ENCODE results near the gene EMC10.

Gene EMC10

GRCh38 chr19:50480281-50481111 lies 4.2 kb downstream of the EMC10 start:
- DNase-seq = no peak

DNA sequence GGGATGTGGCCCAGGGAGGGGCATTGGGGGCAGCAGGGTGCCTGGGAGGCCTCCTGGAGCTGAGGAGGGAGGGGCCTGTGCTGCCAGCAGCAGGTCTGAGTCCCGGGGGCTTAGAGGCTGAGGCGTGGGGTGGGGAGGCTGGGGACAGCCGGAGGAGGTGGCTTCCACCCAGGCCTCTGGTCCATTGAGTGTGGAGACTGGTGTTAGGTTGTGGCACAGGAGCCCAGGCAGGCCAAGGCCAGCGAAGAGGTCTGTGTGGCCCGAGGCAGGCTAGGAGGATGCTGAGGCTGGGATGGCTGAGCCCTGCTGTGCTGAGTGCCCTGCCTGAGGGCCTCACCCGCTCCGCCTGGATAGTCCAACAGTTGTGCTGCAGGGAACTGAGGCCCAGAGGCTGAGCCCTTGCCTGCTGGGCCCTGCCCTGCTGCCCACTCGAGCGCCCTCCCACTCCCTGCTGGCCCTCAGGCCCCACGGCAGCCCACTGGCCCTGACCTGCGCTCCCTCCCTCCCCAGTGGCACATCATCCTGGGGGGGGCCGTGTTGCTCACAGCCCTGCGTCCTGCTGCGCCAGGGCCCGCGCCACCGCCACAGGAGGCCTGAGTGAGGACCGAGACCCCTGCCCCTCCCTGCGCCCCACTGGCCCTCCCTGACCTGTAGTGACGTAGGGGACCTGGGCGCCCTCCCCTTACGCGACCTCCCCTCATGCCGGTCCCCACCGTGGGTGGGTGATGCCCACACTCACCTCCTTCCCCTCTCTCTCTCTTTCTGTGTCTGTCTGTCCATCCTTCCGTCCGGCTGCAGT lies 5.2 kb downstream of the EMC10 start:
- no peak for DNase-seq

- DNase-seq = no peak
These were observed 6.1 kb downstream of the EMC10 start for GRCh38 chr19:50482271-50482855.

GRCh38 chr19:50482916-50483315 lies 6.6 kb downstream of the EMC10 start:
- no peak for DNase-seq

DNA sequence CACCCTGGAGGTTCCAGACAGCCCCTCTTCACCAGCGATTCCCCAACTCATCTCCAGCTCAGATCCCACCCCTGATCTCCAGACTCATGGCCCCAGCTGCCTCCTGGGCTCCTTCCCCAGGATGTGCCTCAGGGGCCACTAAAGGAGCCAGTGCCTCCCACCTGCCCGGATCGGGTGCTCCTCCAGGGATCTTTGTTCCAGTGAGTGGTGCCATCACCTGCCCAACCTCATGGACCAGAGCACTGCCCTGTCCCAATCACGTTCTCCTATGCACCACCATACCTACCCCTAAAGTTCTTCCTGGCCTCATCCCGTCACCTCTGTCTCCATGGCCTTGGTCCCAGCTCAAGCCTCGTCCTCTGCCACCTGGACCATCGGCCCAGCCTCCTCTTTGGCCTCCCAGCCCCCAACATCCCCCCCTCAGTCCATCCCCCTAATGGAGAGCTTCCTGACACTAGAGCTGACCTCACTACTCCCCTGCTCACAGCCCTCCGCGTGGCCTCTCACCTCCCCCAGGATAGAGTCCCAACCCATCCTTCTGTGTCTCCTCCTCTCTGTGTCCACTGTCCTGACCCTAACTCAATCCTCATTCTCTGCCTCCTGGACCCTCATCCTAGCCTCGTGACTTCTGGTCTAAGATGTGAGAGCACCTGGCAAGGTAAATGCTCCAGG lies 9.1 kb downstream of the EMC10 start:
- no peak for DNase-seq

DNA sequence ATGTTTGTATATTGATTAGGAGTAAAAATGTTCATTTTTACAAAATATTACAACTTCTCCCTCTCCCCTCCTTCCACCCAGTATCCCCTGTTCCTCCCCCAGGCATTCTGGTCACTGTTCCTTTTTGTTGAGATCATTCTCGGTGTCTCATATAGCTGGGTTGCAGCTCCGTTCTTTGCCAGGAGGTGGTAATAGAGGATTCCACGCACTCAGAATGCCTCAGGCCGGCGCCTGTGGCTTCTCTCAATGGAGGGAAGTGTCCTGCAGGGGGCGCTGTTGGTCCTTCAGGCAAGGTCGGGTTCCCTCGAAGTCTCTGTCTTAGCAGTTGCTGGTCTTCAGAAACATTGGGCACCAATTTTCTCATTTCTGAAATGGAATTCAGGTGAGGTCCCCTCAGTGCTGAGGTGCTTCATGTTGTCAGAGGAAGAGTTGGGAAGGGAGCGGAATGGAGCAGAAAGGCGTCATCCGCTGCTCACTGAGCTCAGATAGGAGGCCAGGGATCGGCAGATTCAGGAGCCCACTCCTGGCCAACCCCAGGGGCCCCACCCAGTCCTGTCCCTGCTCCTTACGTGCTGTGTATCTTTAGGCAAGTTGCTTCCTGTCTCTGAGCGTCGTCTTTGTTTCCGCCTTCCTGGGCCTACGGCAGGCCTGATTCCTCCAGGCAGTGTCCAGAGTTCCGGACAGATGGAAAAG lies 10.7 kb downstream of the EMC10 start:
- DNase-seq = peak; percentile 15

- no peak for DNase-seq
These were observed 12.3 kb downstream of the EMC10 start for GRCh38 chr19:50488389-50489194.

DNA sequence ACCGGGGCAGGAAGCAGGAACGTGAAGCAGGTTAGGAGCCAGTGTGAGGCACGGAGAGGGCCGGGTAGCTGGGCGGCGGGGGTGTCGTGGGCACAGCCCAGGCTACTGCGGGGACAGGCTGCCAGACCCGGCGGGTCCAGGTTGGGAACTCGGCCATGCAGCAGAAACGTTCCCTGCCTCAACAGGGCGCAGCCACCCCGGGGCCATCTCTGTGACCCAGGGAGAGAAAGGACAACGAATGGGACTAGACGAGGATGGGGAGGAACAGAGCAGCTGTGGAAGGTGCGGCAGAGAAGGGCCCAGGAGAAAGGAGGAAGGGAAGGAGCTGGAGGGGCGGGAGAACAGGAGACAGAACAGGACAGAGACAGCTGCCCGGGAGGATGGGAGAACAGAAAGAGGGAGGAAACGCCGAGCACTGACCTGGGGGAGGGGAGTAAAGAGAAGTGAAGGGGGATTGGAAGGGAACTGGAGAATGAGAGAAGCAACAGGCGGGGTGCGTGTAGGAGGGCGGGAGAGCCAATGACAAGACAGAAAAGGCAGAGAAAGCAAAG lies 13.2 kb downstream of the EMC10 start:
- DNase-seq = no peak

GRCh38 chr19:50490411-50490811 lies 14.1 kb downstream of the EMC10 start:
- DNase-seq = no peak

- no peak for DNase-seq
These were observed 14.7 kb downstream of the EMC10 start for GRCh38 chr19:50490991-50491472.

GRCh38 chr19:50492303-50493052 lies 16.2 kb downstream of the EMC10 start:
- no peak for DNase-seq

- DNase-seq = no peak
These were observed 16.9 kb downstream of the EMC10 start for GRCh38 chr19:50493171-50493570.

- no peak for DNase-seq
These were observed 18.1 kb downstream of the EMC10 start for GRCh38 chr19:50494186-50495019.

DNA sequence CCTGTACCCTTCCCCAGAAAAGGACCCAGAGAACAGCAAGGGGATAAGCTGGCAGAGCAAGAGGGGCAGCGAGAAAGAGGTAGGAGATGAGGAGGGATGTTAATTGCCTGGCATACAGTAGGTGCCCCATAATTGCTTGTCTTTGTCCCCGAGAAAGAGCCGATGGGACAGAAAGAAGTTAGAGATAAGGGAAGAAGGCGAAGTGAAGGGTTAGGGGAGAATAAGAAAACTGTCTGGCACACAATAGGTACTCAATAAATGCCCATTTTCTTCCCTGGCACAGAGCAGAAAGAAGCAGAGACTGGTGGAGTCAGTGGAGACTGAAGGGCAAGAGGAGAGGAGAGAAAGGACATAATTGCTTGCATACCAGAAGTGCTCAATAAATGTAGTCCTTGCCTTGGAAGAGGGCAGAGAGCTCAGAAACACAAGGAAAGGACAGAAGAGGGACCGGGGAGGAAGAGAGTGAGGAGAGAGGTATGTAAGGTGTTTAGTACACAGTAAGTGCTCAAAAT lies 18.8 kb downstream of the EMC10 start:
- DNase-seq = no peak

- DNase-seq = no peak
These were observed 20.1 kb downstream of the EMC10 start for GRCh38 chr19:50496189-50497021.

DNA sequence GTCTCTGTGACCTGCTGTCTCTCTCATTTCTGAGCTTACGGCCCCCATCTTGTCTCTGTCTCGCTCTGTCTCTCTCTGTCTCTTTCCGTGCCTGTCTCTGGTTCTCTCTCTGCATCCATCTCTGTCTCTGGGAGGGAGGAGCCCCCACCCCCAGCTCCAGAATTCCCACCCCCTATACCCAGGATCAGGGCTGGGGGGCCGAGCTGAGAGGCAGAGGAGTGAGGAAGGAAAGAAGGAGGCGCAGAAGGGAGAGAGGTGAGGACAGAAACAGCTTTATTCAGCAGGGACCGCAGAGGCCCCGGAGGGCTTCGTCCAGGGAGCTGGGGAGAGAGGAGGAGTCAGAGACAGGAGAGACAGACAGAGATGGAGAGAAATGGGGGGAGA lies 20.7 kb downstream of the EMC10 start:
- DNase-seq = no peak

- no peak for DNase-seq
These were observed 22.1 kb downstream of the EMC10 start for GRCh38 chr19:50498219-50499056.

Data from DMS 273 treated with DMSO at 0.1 percent for 48 hours (cell line).